Esophagus muscularis mucosa (tissue), 4 donors: ENCODE data around the gene NUDT16L1.

Source experiments
- EP300 ChIP-seq: sonication (generic); formaldehyde crosslinking; IDR thresholded peaks from one replicate; pipeline ENCODE4 v1.6.1; 2017; ENCODE audit warnings: antibody characterized with exemption
- POLR2A ChIP-seq: fragments of 450-650 bp; IDR thresholded peaks from one replicate; pipeline ENCODE4 v1.6.1; 2017; ENCODE audit warnings: antibody characterized with exemption, moderate library complexity, mild to moderate bottlenecking, low read depth
- POLR2AphosphoS5 ChIP-seq, 2 donors: sonication (generic); formaldehyde crosslinking; IDR thresholded peaks; one replicate each; pipeline ENCODE4 v1.6.1; 2017; ENCODE audit warnings: antibody characterized with exemption in 2 of 2
- TF ChIP-seq, protein P1 (sequence below), 3 experiments: fragments of 200-600 bp in 2 of 3; fragments of 450-650 bp in 1 of 3; sonication (generic) in 2 of 3; IDR thresholded peaks; one replicate each; pipeline ENCODE4 v1.5.1; 2017 to 2019; ENCODE audit warnings: antibody characterized with exemption in 3 of 3, mild to moderate bottlenecking in 2 of 3, moderate library complexity in 1 of 3

DNA sequence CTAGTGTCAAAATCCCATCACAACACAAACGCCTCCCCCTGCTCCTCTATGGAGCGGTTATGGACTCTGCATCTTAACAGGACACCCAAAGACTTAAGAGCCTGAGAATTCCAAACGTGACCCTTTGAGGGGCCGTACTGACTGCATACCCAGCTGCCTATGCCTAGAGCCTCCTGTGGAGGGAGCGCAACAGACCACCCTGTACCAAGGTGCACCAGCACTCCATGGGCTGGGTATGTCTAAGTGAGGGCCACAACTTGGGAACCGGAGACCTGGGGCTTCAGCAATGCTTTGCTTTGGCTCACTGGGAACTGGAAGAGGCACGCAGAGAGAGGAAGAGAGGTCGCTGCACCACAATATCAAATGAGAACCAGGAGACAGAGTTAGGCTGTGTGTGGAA is 35.3 kb downstream of the NUDT16L1 start:
- TF ChIP-seq, protein P1, sequence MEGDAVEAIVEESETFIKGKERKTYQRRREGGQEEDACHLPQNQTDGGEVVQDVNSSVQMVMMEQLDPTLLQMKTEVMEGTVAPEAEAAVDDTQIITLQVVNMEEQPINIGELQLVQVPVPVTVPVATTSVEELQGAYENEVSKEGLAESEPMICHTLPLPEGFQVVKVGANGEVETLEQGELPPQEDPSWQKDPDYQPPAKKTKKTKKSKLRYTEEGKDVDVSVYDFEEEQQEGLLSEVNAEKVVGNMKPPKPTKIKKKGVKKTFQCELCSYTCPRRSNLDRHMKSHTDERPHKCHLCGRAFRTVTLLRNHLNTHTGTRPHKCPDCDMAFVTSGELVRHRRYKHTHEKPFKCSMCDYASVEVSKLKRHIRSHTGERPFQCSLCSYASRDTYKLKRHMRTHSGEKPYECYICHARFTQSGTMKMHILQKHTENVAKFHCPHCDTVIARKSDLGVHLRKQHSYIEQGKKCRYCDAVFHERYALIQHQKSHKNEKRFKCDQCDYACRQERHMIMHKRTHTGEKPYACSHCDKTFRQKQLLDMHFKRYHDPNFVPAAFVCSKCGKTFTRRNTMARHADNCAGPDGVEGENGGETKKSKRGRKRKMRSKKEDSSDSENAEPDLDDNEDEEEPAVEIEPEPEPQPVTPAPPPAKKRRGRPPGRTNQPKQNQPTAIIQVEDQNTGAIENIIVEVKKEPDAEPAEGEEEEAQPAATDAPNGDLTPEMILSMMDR (IDR thresholded peaks at IDR 0.05) = no peak
- TF ChIP-seq POLR2AphosphoS5 (IDR thresholded peaks at IDR 0.05) (no peak), POLR2A (no peak), EP300 (no peak)
